Activated CD8-positive, alpha-beta T cell treated with anti-CD3 and anti-CD28 coated beads for 36 hours (primary cell): ENCODE measurements around the gene RNF121. TPM values are rescaled to one million over a fixed set of nuclear protein-coding genes. Genes with fewer than 3 reads are reported as not detected.
A peak's percentile ranks its signal among the peaks of the same experiment; 100 is the strongest.

Experiments
- ATAC-seq: fragments of 200-7000 bp; cut with Tn5 transposase; one replicate; pipeline ENCODE4 v1.10.0; 2021; ENCODE audit warnings: mild to moderate bottlenecking, moderate library complexity
- CTCF ChIA-PET: fragments of 350-600 bp; sonication (Branson Sonifier 250); formaldehyde crosslinking; loops from one replicate; lab custom pipeline; 2021; ENCODE audit warnings: antibody characterized with exemption; lab: Charles Lee
- POLR2A ChIA-PET: fragments of 350-600 bp; sonication (Branson Sonifier 250); formaldehyde crosslinking; loops from one replicate; lab custom pipeline; 2021; ENCODE audit warnings: antibody characterized with exemption; lab: Charles Lee
- DNase-seq: peaks from one replicate; pipeline ENCODE4 v3.0.0-alpha.2; 2020
- H3K27ac Mint-ChIP-seq: one replicate; pipeline ENCODE4 v1.8.0; 2021; ENCODE audit warnings: mild to moderate bottlenecking, mixed read lengths
- H3K27me3 Mint-ChIP-seq: one replicate; pipeline ENCODE4 v1.8.0; 2021; ENCODE audit warnings: mixed read lengths
- H3K36me3 Mint-ChIP-seq: one replicate; pipeline ENCODE4 v1.8.0; 2021; ENCODE audit warnings: low read depth, mixed read lengths
- H3K4me1 Mint-ChIP-seq: one replicate; pipeline ENCODE4 v1.8.0; 2021; ENCODE audit warnings: low read depth, mixed read lengths
- H3K4me3 Mint-ChIP-seq: one replicate; pipeline ENCODE4 v1.8.0; 2021; ENCODE audit warnings: mild to moderate bottlenecking, moderate library complexity, mixed read lengths
- H3K9me3 Mint-ChIP-seq: one replicate; pipeline ENCODE4 v1.8.0; 2021; ENCODE audit warnings: mixed read lengths
- CTCF ChIP-seq: fragments of 200-600 bp; IDR thresholded peaks from one replicate; pipeline ENCODE4 v1.8.0; 2022; ENCODE audit warnings: antibody characterized with exemption, mild to moderate bottlenecking
- intact Hi-C: fragments of 100-400 bp; cut with micrococcal nuclease; formaldehyde crosslinking; loops from one replicate; pipeline ENCODE4 v1.10.0; 2022
- total RNA-seq, 2 experiments: library from RNA; stranded (reverse); gene quantifications; one replicate each; pipeline ENCODE4 v1.2.3, GENCODE V29; 2021

The RNF121 gene
- total RNA-seq, 2 experiments from 2014 or later: 23.7 to 28.1 TPM

GRCh38 chr11:71914617-71915189, 14.1 kb upstream of the RNF121 start:
- Mint-ChIP-seq H3K4me3 (no peak overlapping the region), H3K27me3 (no peaks in the 10 kb centered on the region), H3K27ac (peak overlapping the region; percentile 1), H3K36me3 (peaks cover 52% of the 10 kb centered on the region), H3K4me1 (peaks cover 12% of the 10 kb centered on the region), H3K9me3 (no peaks in the 10 kb centered on the region)
- intact Hi-C loops: no loop called here
- ChIA-PET CTCF (no interaction called here), POLR2A (no interaction called here)
- ATAC-seq (no peak), DNase-seq (no peak)
- TF ChIP-seq CTCF: no peak

- ChIA-PET POLR2A (no interaction called here), CTCF (no interaction called here)
- Mint-ChIP-seq H3K27ac (no peak overlapping the region), H3K4me3 (no peak overlapping the region), H3K36me3 (peaks cover 38% of the 10 kb centered on the region), H3K4me1 (no peaks in the 10 kb centered on the region), H3K27me3 (no peaks in the 10 kb centered on the region), H3K9me3 (no peaks in the 10 kb centered on the region)
- no peak for TF ChIP-seq CTCF
- intact Hi-C loops: no loop called here
- DNase-seq (no peak), ATAC-seq (no peak)
These were observed 11.2 kb upstream of the RNF121 start for GRCh38 chr11:71917646-71918140.

GRCh38 chr11:71927820-71928736, 768 bp upstream of the RNF121 start, which contains the start of gene XNDC1N:
TSS of gene XNDC1N (minus strand) at chr11:71928594. CDS start at chr11:71923353, 5,241 bp downstream.
- ATAC-seq: peak; percentile 83
- peak; percentile 86 for DNase-seq
- Mint-ChIP-seq H3K4me1 (peaks cover 39% of the 10 kb centered on the region), H3K36me3 (peaks cover 16% of the 10 kb centered on the region), H3K27ac (peak within 1 kb of the TSS; percentile 99), H3K27me3 (no peaks in the 10 kb centered on the region), H3K9me3 (no peaks in the 10 kb centered on the region), H3K4me3 (peak within 1 kb of the TSS; percentile 95)
- ChIA-PET CTCF (interaction anchor here (0.9 to 2.2 kb wide), 8 partner anchors 16 to 503 kb away, joined by 3 to 7 read pairs (median 4); no protein-coding TSS in a partner anchor), POLR2A (interaction anchor here (0.9 to 2.5 kb wide), 20 partner anchors 8 to 1724 kb away, joined by 3 to 16 read pairs (median 4); partner anchors contain the start of genes ANAPC15 and TOMT)
- intact Hi-C loops: no loop called here
- no peak for TF ChIP-seq CTCF

- no peak for TF ChIP-seq CTCF
- Mint-ChIP-seq H3K4me1 (peaks cover 50% of the 10 kb centered on the region), H3K4me3 (peak overlapping the region; percentile 95), H3K27me3 (no peaks in the 10 kb centered on the region), H3K36me3 (peaks cover 16% of the 10 kb centered on the region), H3K27ac (peak overlapping the region; percentile 99), H3K9me3 (no peaks in the 10 kb centered on the region)
- CTCF ChIA-PET: interaction anchor here (1.0 to 2.2 kb wide), 4 partner anchors 115 to 502 kb away, joined by 3 to 7 read pairs (median 4); no protein-coding TSS in a partner anchor
- intact Hi-C loops: no loop called here
- ATAC-seq (no peak), DNase-seq (no peak)
- POLR2A ChIA-PET: interaction anchor here (0.7 to 2.5 kb wide), 8 partner anchors 10 to 294 kb away, joined by 3 to 16 read pairs (median 4); partner anchors contain the start of gene ANAPC15
These were observed 645 bp downstream of the RNF121 start for GRCh38 chr11:71929491-71929890.
